ENCODE data around the gene SGTA.

The SGTA gene

GRCh38 chr19:2744113-2744512 is 39.0 kb downstream of the SGTA start:
- DNase-seq = no peak

GRCh38 chr19:2743099-2743498 is 40.0 kb downstream of the SGTA start:
- no peak for DNase-seq

- no peak for DNase-seq
These were observed 42.8 kb downstream of the SGTA start for GRCh38 chr19:2740314-2740656.

GRCh38 chr19:2739602-2740313 is 43.3 kb downstream of the SGTA start, which contains the start of gene SLC39A3:
SLC39A3 (minus strand) TSS chr19:2740017; CDS start chr19:2737257, 2,760 bp downstream.
- DNase-seq = peak; percentile 93

GRCh38 chr19:2736550-2737190 is 46.4 kb downstream of the SGTA start:
- no peak for DNase-seq

GRCh38 chr19:2735374-2735773 is 47.7 kb downstream of the SGTA start:
- no peak for DNase-seq

- DNase-seq = no peak
These were observed 48.3 kb downstream of the SGTA start for GRCh38 chr19:2734589-2735288.

GRCh38 chr19:2733930-2734588 is 49.0 kb downstream of the SGTA start:
- DNase-seq = no peak

GRCh38 chr19:2732883-2733282 is 50.2 kb downstream of the SGTA start:
- no peak for DNase-seq

GRCh38 chr19:2732157-2732725 is 50.8 kb downstream of the SGTA start:
- DNase-seq = no peak

- no peak for DNase-seq
These were observed 51.7 kb downstream of the SGTA start for GRCh38 chr19:2731181-2731995.

- DNase-seq = no peak
These were observed 52.9 kb downstream of the SGTA start for GRCh38 chr19:2729943-2730818.

GRCh38 chr19:2728783-2729387 is 54.2 kb downstream of the SGTA start:
- no peak for DNase-seq

GRCh38 chr19:2727640-2727944 is 55.5 kb downstream of the SGTA start:
- no peak for DNase-seq

GRCh38 chr19:2726904-2727639 is 56.0 kb downstream of the SGTA start:
- no peak for DNase-seq

GRCh38 chr19:2726160-2726855 is 56.8 kb downstream of the SGTA start:
- DNase-seq = no peak

GRCh38 chr19:2724148-2724557 is 58.9 kb downstream of the SGTA start:
- no peak for DNase-seq

- no peak for DNase-seq
These were observed 59.3 kb downstream of the SGTA start for GRCh38 chr19:2723747-2724146.

- no peak for DNase-seq
These were observed 59.7 kb downstream of the SGTA start for GRCh38 chr19:2723345-2723715.

Measured in NCI-H2171 (cell line).